GM21717 (cell line): ENCODE results near the gene ADPGK.
"Not testable (repeated sequence)": the region's sequence is repeated elsewhere in the genome, so short reads cannot be mapped to it uniquely, and the experiment has no call there.

ENCODE experiments used
- ATAC-seq: cut with Tn5 transposase; IDR thresholded peaks from one replicate; pipeline ENCODE4 v1.9.1; 2021; ENCODE audit warnings: mild to moderate bottlenecking, moderate library complexity; ENCODE audit not compliant: unreplicated experiment

ADPGK gene

GRCh38 chr15:72751751-72752455, 31.7 kb downstream of the ADPGK start:
- ATAC-seq, result no peak

- ATAC-seq, result no peak
These were observed 33.9 kb downstream of the ADPGK start for GRCh38 chr15:72749700-72750099.

GRCh38 chr15:72740219-72740618, 43.3 kb downstream of the ADPGK start:
- ATAC-seq, result peak; percentile 80

GRCh38 chr15:72737723-72738122, 45.8 kb downstream of the ADPGK start:
- ATAC-seq, result no peak

GRCh38 chr15:72737061-72737460, 46.5 kb downstream of the ADPGK start:
- no peak for ATAC-seq

GRCh38 chr15:72735111-72735510, 48.4 kb downstream of the ADPGK start:
- ATAC-seq, result no peak

- no peak for ATAC-seq
These were observed 49.4 kb downstream of the ADPGK start for GRCh38 chr15:72733941-72734738.

GRCh38 chr15:72732516-72732915, 51.0 kb downstream of the ADPGK start:
- ATAC-seq, result no peak

- no peak for ATAC-seq
These were observed 51.5 kb downstream of the ADPGK start for GRCh38 chr15:72732086-72732485.

GRCh38 chr15:72728821-72729220, 54.7 kb downstream of the ADPGK start:
- no peak for ATAC-seq

- ATAC-seq, result not testable (repeated sequence)
These were observed 55.3 kb downstream of the ADPGK start for GRCh38 chr15:72728249-72728648.

GRCh38 chr15:72727154-72727553, 56.4 kb downstream of the ADPGK start:
- ATAC-seq, result no peak

GRCh38 chr15:72725851-72726250, 57.7 kb downstream of the ADPGK start:
- not testable (repeated sequence) for ATAC-seq

- no peak for ATAC-seq
These were observed 58.1 kb downstream of the ADPGK start for GRCh38 chr15:72725446-72725845.

GRCh38 chr15:72724028-72724427, 59.5 kb downstream of the ADPGK start:
- ATAC-seq, result no peak

- no peak for ATAC-seq
These were observed 61.4 kb downstream of the ADPGK start for GRCh38 chr15:72722071-72722696.

GRCh38 chr15:72708551-72709303, 74.8 kb downstream of the ADPGK start:
- not testable (repeated sequence) for ATAC-seq

GRCh38 chr15:72706266-72706665, 77.3 kb downstream of the ADPGK start:
- no peak for ATAC-seq
